Dedifferentiated amniotic fluid mesenchymal stem cell (primary cell): ENCODE data around the gene AKAP10.
A peak's percentile ranks its signal among the peaks of the same experiment; 100 is the strongest.
"Not testable (repeated sequence)": the region's sequence is repeated elsewhere in the genome, so short reads cannot be mapped to it uniquely, and the experiment has no call there.

Experiments
- DNase-seq: peaks from one replicate; pipeline ENCODE4 v3.0.0-alpha.2; 2016; ENCODE audit errors: extremely low spot score

Gene AKAP10

GRCh38 chr17:19933628-19934027, 44.0 kb downstream of the AKAP10 start:
- DNase-seq: no peak

GRCh38 chr17:19933221-19933620, 44.4 kb downstream of the AKAP10 start:
- DNase-seq: no peak

GRCh38 chr17:19928299-19928698, 49.3 kb downstream of the AKAP10 start:
- no peak for DNase-seq

- DNase-seq: no peak
Measured at GRCh38 chr17:19915245-19915978, 62.2 kb downstream of the AKAP10 start.

GRCh38 chr17:19911033-19911432, 66.6 kb downstream of the AKAP10 start:
- DNase-seq: no peak

GRCh38 chr17:19909139-19909538, 68.5 kb downstream of the AKAP10 start:
- DNase-seq: no peak

- no peak for DNase-seq
Measured at GRCh38 chr17:19905502-19905901, 72.1 kb downstream of the AKAP10 start.

- no peak for DNase-seq
Measured at GRCh38 chr17:19904924-19905323, 72.7 kb downstream of the AKAP10 start.

GRCh38 chr17:19904412-19904811, 73.2 kb downstream of the AKAP10 start:
- no peak for DNase-seq

GRCh38 chr17:19900809-19901208, 76.8 kb downstream of the AKAP10 start:
- no peak for DNase-seq

GRCh38 chr17:19897903-19898302, 79.7 kb downstream of the AKAP10 start:
- DNase-seq: peak; percentile 58

- DNase-seq: no peak
Measured at GRCh38 chr17:19897090-19897837, 80.4 kb downstream of the AKAP10 start.

- no peak for DNase-seq
Measured at GRCh38 chr17:19896679-19897078, 80.9 kb downstream of the AKAP10 start.

- not testable (repeated sequence) for DNase-seq
Measured at GRCh38 chr17:19890554-19890953, 87.1 kb downstream of the AKAP10 start.

GRCh38 chr17:19890001-19890400, 87.6 kb downstream of the AKAP10 start:
- not testable (repeated sequence) for DNase-seq

- DNase-seq: no peak
Measured at GRCh38 chr17:19886116-19886515, 91.5 kb downstream of the AKAP10 start.

GRCh38 chr17:19883537-19884215, 94.0 kb downstream of the AKAP10 start:
- DNase-seq: no peak

- no peak for DNase-seq
Measured at GRCh38 chr17:19880393-19880792, 97.2 kb downstream of the AKAP10 start.

- DNase-seq: no peak
Measured at GRCh38 chr17:19877364-19877945, 100.2 kb downstream of the AKAP10 start.

- no peak for DNase-seq
Measured at GRCh38 chr17:19876529-19877161, 101.0 kb downstream of the AKAP10 start.

GRCh38 chr17:19874256-19874655, 103.4 kb downstream of the AKAP10 start:
- no peak for DNase-seq

- DNase-seq: no peak
Measured at GRCh38 chr17:19873346-19873745, 104.3 kb downstream of the AKAP10 start.
